Lung (tissue), 12 donors: ENCODE data around the gene SYNM. TPM values are rescaled to one million over a fixed set of nuclear protein-coding genes. Genes with fewer than 3 reads are reported as not detected.

Experiments
- ATAC-seq: fragments of 200-7000 bp; cut with Tn5 transposase; one replicate; pipeline ENCODE4 v1.9.1; 2020; ENCODE audit warnings: moderate number of reproducible peaks; ENCODE audit not compliant: insufficient read depth, low FRiP score
- DNase-seq, 3 donors: peaks; one replicate each; pipeline ENCODE4 v3.0.0-alpha.2; 2013 to 2017
- H3K27ac ChIP-seq, 2 donors: one replicate each; pipeline ENCODE4 v1.5.1; 2013; ENCODE audit warnings: mild to moderate bottlenecking in 2 of 2, moderate library complexity in 2 of 2, control low read depth in 1 of 2, inconsistent platforms in 1 of 2, low read depth in 1 of 2, low read length in 1 of 2
- H3K27me3 ChIP-seq, 3 donors: one replicate each; pipeline ENCODE4 v1.5.1; 2013; ENCODE audit warnings: low read length in 2 of 3; ENCODE audit not compliant: control insufficient read depth in 3 of 3, insufficient read depth in 3 of 3
- H3K36me3 ChIP-seq, 4 donors: one replicate each; pipeline ENCODE4 v1.5.1; 2013; ENCODE audit warnings: low read length in 4 of 4, mild to moderate bottlenecking in 1 of 4, moderate library complexity in 1 of 4; ENCODE audit not compliant: control insufficient read depth in 4 of 4, insufficient read depth in 4 of 4
- H3K4me1 ChIP-seq, 5 donors: one replicate each; pipeline ENCODE4 v1.5.1; 2013; ENCODE audit warnings: low read length in 5 of 5, mild to moderate bottlenecking in 2 of 5, moderate library complexity in 1 of 5; ENCODE audit not compliant: control insufficient read depth in 5 of 5, insufficient read depth in 5 of 5
- H3K4me3 ChIP-seq: one replicate; pipeline ENCODE4 v1.5.1; 2013; ENCODE audit warnings: mild to moderate bottlenecking, control low read depth, moderate library complexity
- H3K9ac ChIP-seq, 2 donors: one replicate each; pipeline ENCODE4 v1.5.1; 2013; ENCODE audit warnings: low read length in 2 of 2, control low read depth in 1 of 2; ENCODE audit not compliant: insufficient read depth in 1 of 2
- H3K9me3 ChIP-seq, 4 donors: one replicate each; pipeline ENCODE4 v1.5.1; 2013; ENCODE audit warnings: low read length in 3 of 4, mild to moderate bottlenecking in 1 of 4, moderate library complexity in 1 of 4; ENCODE audit not compliant: control insufficient read depth in 4 of 4, insufficient read depth in 3 of 4
- WGBS, 2 donors: extraction: QIAGEN DNeasy Blood & Tissue Kit; methylation state at CpG; one replicate each; pipeline ENCODE4 v1.1.7; 2013; 5-methylcytosine and 5-hydroxymethylcytosine counted together
- polyA plus RNA-seq, 2 donors: library from polyadenylated mRNA; stranded (reverse); fragments of 200-250 nt; gene quantifications; one replicate each; pipeline ENCODE4 v1.2.1, GENCODE V29; 2013
- total RNA-seq, 2 donors: library from RNA; depleted of rRNA in 1 of 2; stranded (reverse); fragments of >200 nt in 1 of 2; gene quantifications; one replicate each; pipeline ENCODE4 v1.2.1, GENCODE V29; 2014 to 2021
- TF ChIP-seq, protein P1 (sequence below): IDR thresholded peaks from 2 replicates; pipeline ENCODE4 v1.5.1; 2012; ENCODE audit warnings: mild to moderate bottlenecking; ENCODE audit errors: control extremely low read depth, extremely low read depth
- donor health status: control.
- donor health status: control.
- donor health status: Bipolar disorder and iron deficiency.
- donor health status: healthy.
- donor health status: DM: yes; HTN: yes; CAD: no.

The SYNM gene
- total and polyA plus RNA-seq, 4 donors = 5.3 to 21.3 (median 10.9) TPM

DNA sequence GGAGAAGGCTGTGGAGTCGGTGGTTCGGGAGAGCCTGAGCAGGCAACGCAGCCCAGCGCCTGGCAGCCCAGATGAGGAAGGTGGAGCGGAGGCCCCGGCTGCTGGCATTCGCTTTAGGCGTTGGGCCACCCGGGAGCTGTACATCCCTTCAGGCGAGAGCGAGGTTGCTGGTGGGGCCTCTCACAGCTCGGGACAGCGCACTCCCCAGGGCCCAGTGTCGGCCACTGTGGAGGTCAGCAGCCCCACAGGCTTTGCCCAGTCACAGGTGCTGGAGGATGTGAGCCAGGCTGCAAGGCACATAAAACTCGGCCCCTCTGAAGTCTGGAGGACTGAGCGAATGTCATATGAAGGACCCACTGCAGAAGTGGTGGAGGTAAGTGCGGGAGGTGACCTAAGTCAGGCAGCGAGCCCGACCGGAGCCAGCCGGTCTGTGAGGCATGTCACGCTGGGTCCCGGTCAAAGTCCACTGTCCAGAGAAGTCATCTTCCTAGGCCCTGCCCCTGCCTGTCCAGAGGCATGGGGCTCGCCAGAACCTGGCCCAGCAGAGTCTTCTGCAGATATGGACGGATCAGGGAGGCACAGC lies 26.7 kb downstream of the SYNM start:
- H3K27me3 ChIP-seq = no peaks in the 10 kb centered on the region
- H3K27ac ChIP-seq = no peak overlapping the region
- ATAC-seq (no peak), DNase-seq (no peak)
- WGBS, 2 donors = 94 to 99% methylated on average over 25 of the region's 25 CpGs
- no peak overlapping the region for H3K4me3 ChIP-seq
- H3K36me3 ChIP-seq = peaks cover 0 to 11% (median 0%) of the 10 kb centered on the region in 4 donors
- H3K4me1 ChIP-seq = peaks cover 0 to 11% (median 0%) of the 10 kb centered on the region in 5 donors
- TF ChIP-seq, protein P1, sequence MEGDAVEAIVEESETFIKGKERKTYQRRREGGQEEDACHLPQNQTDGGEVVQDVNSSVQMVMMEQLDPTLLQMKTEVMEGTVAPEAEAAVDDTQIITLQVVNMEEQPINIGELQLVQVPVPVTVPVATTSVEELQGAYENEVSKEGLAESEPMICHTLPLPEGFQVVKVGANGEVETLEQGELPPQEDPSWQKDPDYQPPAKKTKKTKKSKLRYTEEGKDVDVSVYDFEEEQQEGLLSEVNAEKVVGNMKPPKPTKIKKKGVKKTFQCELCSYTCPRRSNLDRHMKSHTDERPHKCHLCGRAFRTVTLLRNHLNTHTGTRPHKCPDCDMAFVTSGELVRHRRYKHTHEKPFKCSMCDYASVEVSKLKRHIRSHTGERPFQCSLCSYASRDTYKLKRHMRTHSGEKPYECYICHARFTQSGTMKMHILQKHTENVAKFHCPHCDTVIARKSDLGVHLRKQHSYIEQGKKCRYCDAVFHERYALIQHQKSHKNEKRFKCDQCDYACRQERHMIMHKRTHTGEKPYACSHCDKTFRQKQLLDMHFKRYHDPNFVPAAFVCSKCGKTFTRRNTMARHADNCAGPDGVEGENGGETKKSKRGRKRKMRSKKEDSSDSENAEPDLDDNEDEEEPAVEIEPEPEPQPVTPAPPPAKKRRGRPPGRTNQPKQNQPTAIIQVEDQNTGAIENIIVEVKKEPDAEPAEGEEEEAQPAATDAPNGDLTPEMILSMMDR = no peak
- H3K9ac ChIP-seq = no peak overlapping the region
- H3K9me3 ChIP-seq = peaks cover 0 to under 1% (median 0%) of the 10 kb centered on the region in 4 donors

DNA sequence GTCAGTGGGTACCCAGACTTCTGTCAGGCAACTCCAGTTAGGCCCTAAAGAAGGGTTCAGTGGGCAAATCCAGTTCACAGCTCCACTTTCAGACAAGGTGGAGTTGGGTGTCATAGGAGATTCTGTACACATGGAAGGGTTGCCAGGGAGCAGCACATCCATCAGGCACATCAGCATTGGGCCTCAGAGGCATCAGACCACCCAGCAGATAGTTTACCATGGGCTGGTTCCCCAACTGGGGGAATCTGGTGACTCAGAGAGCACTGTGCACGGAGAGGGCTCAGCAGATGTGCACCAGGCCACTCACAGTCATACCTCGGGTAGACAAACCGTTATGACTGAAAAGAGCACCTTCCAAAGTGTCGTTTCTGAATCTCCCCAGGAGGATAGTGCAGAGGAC lies 27.2 kb downstream of the SYNM start:
- H3K27ac ChIP-seq = no peak overlapping the region
- WGBS, 2 donors = 93% methylated on average over 4 of the region's 4 CpGs
- no peak for ATAC-seq

DNA sequence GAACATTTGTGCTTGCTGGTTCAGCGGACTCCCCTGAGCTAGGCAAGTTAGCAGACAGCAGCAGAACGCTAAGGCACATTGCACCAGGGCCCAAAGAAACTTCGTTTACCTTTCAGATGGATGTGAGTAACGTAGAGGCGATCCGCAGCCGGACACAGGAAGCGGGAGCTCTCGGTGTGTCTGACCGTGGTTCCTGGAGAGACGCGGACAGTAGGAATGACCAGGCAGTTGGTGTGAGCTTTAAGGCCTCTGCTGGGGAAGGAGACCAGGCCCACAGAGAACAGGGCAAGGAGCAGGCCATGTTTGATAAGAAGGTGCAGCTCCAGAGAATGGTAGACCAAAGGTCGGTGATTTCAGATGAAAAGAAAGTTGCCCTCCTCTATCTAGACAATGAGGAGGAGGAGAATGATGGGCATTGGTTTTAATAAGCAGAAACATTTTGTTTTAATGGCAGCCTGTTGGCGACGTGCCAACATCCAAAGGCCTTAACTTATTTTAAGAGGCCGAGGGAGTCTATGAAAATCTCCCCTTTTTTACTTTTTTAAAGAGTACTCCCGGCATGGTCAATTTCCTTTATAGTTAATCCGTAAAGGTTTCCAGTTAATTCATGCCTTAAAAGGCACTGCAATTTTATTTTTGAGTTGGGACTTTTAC lies 27.9 kb downstream of the SYNM start:
- ATAC-seq (no peak), DNase-seq (no peak)
- H3K27me3 ChIP-seq = no peaks in the 10 kb centered on the region
- TF ChIP-seq, protein P1 = no peak
- H3K4me1 ChIP-seq = peaks cover 0 to 11% (median 0%) of the 10 kb centered on the region in 5 donors
- WGBS, 2 donors = 93 to 97% methylated on average over 18 of the region's 18 CpGs
- peaks cover 0 to 20% (median 4%) of the 10 kb centered on the region in 4 donors for H3K36me3 ChIP-seq
- H3K27ac ChIP-seq = no peak overlapping the region
- no peak overlapping the region for H3K4me3 ChIP-seq
- peaks cover 0 to 1% (median 0%) of the 10 kb centered on the region in 4 donors for H3K9me3 ChIP-seq
- H3K9ac ChIP-seq = no peak overlapping the region

More for the DNA sequence above, 27.2 kb downstream of the SYNM start:
- TF ChIP-seq, protein P1 = no peak
- Histone ChIP-seq H3K36me3 (peaks cover 0 to 17% (median 2%) of the 10 kb centered on the region in 4 donors), H3K9ac (no peak overlapping the region), H3K4me1 (peaks cover 0 to 11% (median 0%) of the 10 kb centered on the region in 5 donors), H3K9me3 (peaks cover 0 to 1% (median 0%) of the 10 kb centered on the region in 4 donors), H3K4me3 (no peak overlapping the region), H3K27me3 (no peaks in the 10 kb centered on the region)
- DNase-seq = no peak
